Gastroesophageal sphincter (tissue), 3 donors: ENCODE measurements around the gene DLX6.

ENCODE experiments used
- POLR2A ChIP-seq, 2 donors: fragments of 450-650 bp; IDR thresholded peaks; one replicate each; pipeline ENCODE4 v1.6.1; 2017; ENCODE audit warnings: antibody characterized with exemption in 2 of 2, mild to moderate bottlenecking in 2 of 2, moderate library complexity in 1 of 2
- POLR2AphosphoS5 ChIP-seq: sonication (generic); formaldehyde crosslinking; IDR thresholded peaks from one replicate; pipeline ENCODE4 v1.6.1; 2017; ENCODE audit warnings: antibody characterized with exemption
- TF ChIP-seq, protein P1 (sequence below), 4 experiments: fragments of 200-600 bp in 2 of 4; fragments of 450-650 bp in 2 of 4; sonication (generic) in 1 of 4; IDR thresholded peaks; one replicate each; pipeline ENCODE4 v1.5.1; 2017 to 2019; ENCODE audit warnings: antibody characterized with exemption in 4 of 4, mild to moderate bottlenecking in 2 of 4, moderate library complexity in 2 of 4

GRCh38 chr7:96976106-96976505 is 29.2 kb upstream of the DLX6 start:
- TF ChIP-seq, protein P1, sequence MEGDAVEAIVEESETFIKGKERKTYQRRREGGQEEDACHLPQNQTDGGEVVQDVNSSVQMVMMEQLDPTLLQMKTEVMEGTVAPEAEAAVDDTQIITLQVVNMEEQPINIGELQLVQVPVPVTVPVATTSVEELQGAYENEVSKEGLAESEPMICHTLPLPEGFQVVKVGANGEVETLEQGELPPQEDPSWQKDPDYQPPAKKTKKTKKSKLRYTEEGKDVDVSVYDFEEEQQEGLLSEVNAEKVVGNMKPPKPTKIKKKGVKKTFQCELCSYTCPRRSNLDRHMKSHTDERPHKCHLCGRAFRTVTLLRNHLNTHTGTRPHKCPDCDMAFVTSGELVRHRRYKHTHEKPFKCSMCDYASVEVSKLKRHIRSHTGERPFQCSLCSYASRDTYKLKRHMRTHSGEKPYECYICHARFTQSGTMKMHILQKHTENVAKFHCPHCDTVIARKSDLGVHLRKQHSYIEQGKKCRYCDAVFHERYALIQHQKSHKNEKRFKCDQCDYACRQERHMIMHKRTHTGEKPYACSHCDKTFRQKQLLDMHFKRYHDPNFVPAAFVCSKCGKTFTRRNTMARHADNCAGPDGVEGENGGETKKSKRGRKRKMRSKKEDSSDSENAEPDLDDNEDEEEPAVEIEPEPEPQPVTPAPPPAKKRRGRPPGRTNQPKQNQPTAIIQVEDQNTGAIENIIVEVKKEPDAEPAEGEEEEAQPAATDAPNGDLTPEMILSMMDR (IDR thresholded peaks at IDR 0.05), result no peak
- TF ChIP-seq POLR2AphosphoS5 (no peak), POLR2A (IDR thresholded peaks at IDR 0.05) (no peak)
